ENCODE data around the gene SRRD.

Gene SRRD

GRCh38 chr22:26485013-26485412 is 1.3 kb downstream of the SRRD start:
- H3K9ac ChIP-seq (ENCODE audit: insufficient read length, low read depth): peak overlapping the region; percentile 21
- H3K4me3 ChIP-seq (ENCODE audit: insufficient read length, low read depth): no peak overlapping the region
- no peaks in the 10 kb centered on the region for H3K4me1 ChIP-seq (ENCODE audit: insufficient read depth, insufficient read length)
- peaks cover 64% of the 10 kb centered on the region for H3K36me3 ChIP-seq (ENCODE audit: insufficient read depth, insufficient read length, low read length)
- H3K27me3 ChIP-seq (ENCODE audit: insufficient read depth, insufficient read length): no peaks in the 10 kb centered on the region
- H3K9me3 ChIP-seq (ENCODE audit: insufficient read depth, low read length): no peaks in the 10 kb centered on the region
- TF ChIP-seq SUZ12 (IDR thresholded peaks at IDR 0.05; ENCODE audit: extremely low read depth, insufficient read depth, insufficient read length): no peak
- TF ChIP-seq YY1 (IDR thresholded peaks at IDR 0.05; ENCODE audit: insufficient read depth, insufficient read length): no peak
- DNase-seq (ENCODE audit: low read depth, low spot score): no peak

GRCh38 chr22:26485806-26486390 is 2.2 kb downstream of the SRRD start:
- no peaks in the 10 kb centered on the region for H3K9me3 ChIP-seq (ENCODE audit: insufficient read depth, low read length)
- no peak overlapping the region for H3K9ac ChIP-seq (ENCODE audit: insufficient read length, low read depth)
- no peak for DNase-seq (ENCODE audit: low read depth, low spot score)
- no peak overlapping the region for H3K4me3 ChIP-seq (ENCODE audit: insufficient read length, low read depth)
- peaks cover 64% of the 10 kb centered on the region for H3K36me3 ChIP-seq (ENCODE audit: insufficient read depth, insufficient read length, low read length)
- TF ChIP-seq YY1 (IDR thresholded peaks at IDR 0.05; ENCODE audit: insufficient read depth, insufficient read length): no peak
- TF ChIP-seq ZNF274 (IDR thresholded peaks at IDR 0.05; ENCODE audit: low read depth, low read length): no peak
- no peak for TF ChIP-seq SUZ12 (IDR thresholded peaks at IDR 0.05; ENCODE audit: extremely low read depth, insufficient read depth, insufficient read length)
- H3K4me1 ChIP-seq (ENCODE audit: insufficient read depth, insufficient read length): no peaks in the 10 kb centered on the region
- no peaks in the 10 kb centered on the region for H3K27me3 ChIP-seq (ENCODE audit: insufficient read depth, insufficient read length)

GRCh38 chr22:26486394-26486793 is 2.7 kb downstream of the SRRD start:
- Histone ChIP-seq H3K27me3 (ENCODE audit: insufficient read depth, insufficient read length) (no peaks in the 10 kb centered on the region), H3K9me3 (ENCODE audit: insufficient read depth, low read length) (no peaks in the 10 kb centered on the region), H3K9ac (ENCODE audit: insufficient read length, low read depth) (no peak overlapping the region), H3K36me3 (ENCODE audit: insufficient read depth, insufficient read length, low read length) (peaks cover 64% of the 10 kb centered on the region), H3K4me3 (ENCODE audit: insufficient read length, low read depth) (no peak overlapping the region), H3K4me1 (ENCODE audit: insufficient read depth, insufficient read length) (no peaks in the 10 kb centered on the region)
- no peak for DNase-seq (ENCODE audit: low read depth, low spot score)
- TF ChIP-seq SUZ12 (IDR thresholded peaks at IDR 0.05; ENCODE audit: extremely low read depth, insufficient read depth, insufficient read length) (no peak), YY1 (IDR thresholded peaks at IDR 0.05; ENCODE audit: insufficient read depth, insufficient read length) (no peak)

GRCh38 chr22:26487996-26488395 is 4.3 kb downstream of the SRRD start:
- Histone ChIP-seq H3K9me3 (ENCODE audit: insufficient read depth, low read length) (no peaks in the 10 kb centered on the region), H3K9ac (ENCODE audit: insufficient read length, low read depth) (no peak overlapping the region), H3K4me1 (ENCODE audit: insufficient read depth, insufficient read length) (no peaks in the 10 kb centered on the region), H3K36me3 (ENCODE audit: insufficient read depth, insufficient read length, low read length) (peaks cover 68% of the 10 kb centered on the region), H3K27me3 (ENCODE audit: insufficient read depth, insufficient read length) (no peaks in the 10 kb centered on the region), H3K4me3 (ENCODE audit: insufficient read length, low read depth) (no peak overlapping the region)
- TF ChIP-seq YY1 (IDR thresholded peaks at IDR 0.05; ENCODE audit: insufficient read depth, insufficient read length) (no peak), SUZ12 (IDR thresholded peaks at IDR 0.05; ENCODE audit: extremely low read depth, insufficient read depth, insufficient read length) (no peak), ZNF274 (IDR thresholded peaks at IDR 0.05; ENCODE audit: low read depth, low read length) (no peak)
- DNase-seq (ENCODE audit: low read depth, low spot score): no peak

GRCh38 chr22:26489447-26490036 is 5.9 kb downstream of the SRRD start:
- DNase-seq (ENCODE audit: low read depth, low spot score): no peak
- Histone ChIP-seq H3K36me3 (ENCODE audit: insufficient read depth, insufficient read length, low read length) (peaks cover 83% of the 10 kb centered on the region), H3K4me1 (ENCODE audit: insufficient read depth, insufficient read length) (no peaks in the 10 kb centered on the region), H3K9ac (ENCODE audit: insufficient read length, low read depth) (no peak overlapping the region), H3K9me3 (ENCODE audit: insufficient read depth, low read length) (no peaks in the 10 kb centered on the region), H3K4me3 (ENCODE audit: insufficient read length, low read depth) (no peak overlapping the region), H3K27me3 (ENCODE audit: insufficient read depth, insufficient read length) (no peaks in the 10 kb centered on the region)
- no peak for TF ChIP-seq YY1 (IDR thresholded peaks at IDR 0.05; ENCODE audit: insufficient read depth, insufficient read length)
- no peak for TF ChIP-seq SUZ12 (IDR thresholded peaks at IDR 0.05; ENCODE audit: extremely low read depth, insufficient read depth, insufficient read length)
- TF ChIP-seq ZNF274 (IDR thresholded peaks at IDR 0.05; ENCODE audit: low read depth, low read length): no peak

- Histone ChIP-seq H3K36me3 (ENCODE audit: insufficient read depth, insufficient read length, low read length) (peaks cover 91% of the 10 kb centered on the region), H3K4me1 (ENCODE audit: insufficient read depth, insufficient read length) (no peaks in the 10 kb centered on the region)
- TF ChIP-seq YY1 (IDR thresholded peaks at IDR 0.05; ENCODE audit: insufficient read depth, insufficient read length) (no peak), SUZ12 (IDR thresholded peaks at IDR 0.05; ENCODE audit: extremely low read depth, insufficient read depth, insufficient read length) (no peak), ZNF274 (IDR thresholded peaks at IDR 0.05; ENCODE audit: low read depth, low read length) (no peak)
These were observed 8.5 kb downstream of the SRRD start for GRCh38 chr22:26492220-26492619.

GRCh38 chr22:26494506-26494905 is 10.8 kb downstream of the SRRD start:
- DNase-seq (ENCODE audit: low read depth, low spot score): no peak
- Histone ChIP-seq H3K27me3 (ENCODE audit: insufficient read depth, insufficient read length) (no peaks in the 10 kb centered on the region), H3K36me3 (ENCODE audit: insufficient read depth, insufficient read length, low read length) (peaks cover 83% of the 10 kb centered on the region), H3K9ac (ENCODE audit: insufficient read length, low read depth) (no peak overlapping the region), H3K4me1 (ENCODE audit: insufficient read depth, insufficient read length) (no peaks in the 10 kb centered on the region), H3K9me3 (ENCODE audit: insufficient read depth, low read length) (no peaks in the 10 kb centered on the region), H3K4me3 (ENCODE audit: insufficient read length, low read depth) (no peak overlapping the region)
- TF ChIP-seq ZNF274 (IDR thresholded peaks at IDR 0.05; ENCODE audit: low read depth, low read length): no peak
- TF ChIP-seq YY1 (IDR thresholded peaks at IDR 0.05; ENCODE audit: insufficient read depth, insufficient read length): no peak
- TF ChIP-seq SUZ12 (IDR thresholded peaks at IDR 0.05; ENCODE audit: extremely low read depth, insufficient read depth, insufficient read length): no peak

More at GRCh38 chr22:26492220-26492619, 8.5 kb downstream of the SRRD start:
- Histone ChIP-seq H3K4me3 (ENCODE audit: insufficient read length, low read depth) (no peak overlapping the region), H3K27me3 (ENCODE audit: insufficient read depth, insufficient read length) (no peaks in the 10 kb centered on the region), H3K9ac (ENCODE audit: insufficient read length, low read depth) (no peak overlapping the region), H3K9me3 (ENCODE audit: insufficient read depth, low read length) (no peaks in the 10 kb centered on the region)
- no peak for DNase-seq (ENCODE audit: low read depth, low spot score)

Measured in NT2/D1 (cell line).